HEK293T (cell line): ENCODE results near the gene APOLD1.

Source experiments
- BHLHE40 ChIP-seq: fragments of 450-650 bp; IDR thresholded peaks from 2 replicates; pipeline ENCODE4 v1.6.1; 2016; ENCODE audit warnings: mild to moderate bottlenecking, moderate library complexity, borderline replicate concordance
- FOXA1 ChIP-seq: fragments of 450-650 bp; IDR thresholded peaks from 2 replicates; pipeline ENCODE4 v1.6.1; 2016; ENCODE audit warnings: mild to moderate bottlenecking
- FOXK2 ChIP-seq: fragments of 450-650 bp; IDR thresholded peaks from 2 replicates; pipeline ENCODE4 v1.6.1; 2016; ENCODE audit warnings: mild to moderate bottlenecking
- FOXM1 ChIP-seq: fragments of 450-650 bp; IDR thresholded peaks from 2 replicates; pipeline ENCODE4 v1.6.1; 2017; ENCODE audit warnings: mild to moderate bottlenecking, borderline replicate concordance
- LEF1 ChIP-seq: fragments of 450-650 bp; IDR thresholded peaks from 2 replicates; pipeline ENCODE4 v1.6.1; 2017; ENCODE audit warnings: mild to moderate bottlenecking, borderline replicate concordance
- SUZ12 ChIP-seq: fragments of 450-650 bp; IDR thresholded peaks from 2 replicates; pipeline ENCODE4 v1.6.1; 2016; ENCODE audit warnings: mild to moderate bottlenecking
- TARDBP ChIP-seq: fragments of 450-650 bp; IDR thresholded peaks from 2 replicates; pipeline ENCODE4 v1.6.1; 2016

DNA sequence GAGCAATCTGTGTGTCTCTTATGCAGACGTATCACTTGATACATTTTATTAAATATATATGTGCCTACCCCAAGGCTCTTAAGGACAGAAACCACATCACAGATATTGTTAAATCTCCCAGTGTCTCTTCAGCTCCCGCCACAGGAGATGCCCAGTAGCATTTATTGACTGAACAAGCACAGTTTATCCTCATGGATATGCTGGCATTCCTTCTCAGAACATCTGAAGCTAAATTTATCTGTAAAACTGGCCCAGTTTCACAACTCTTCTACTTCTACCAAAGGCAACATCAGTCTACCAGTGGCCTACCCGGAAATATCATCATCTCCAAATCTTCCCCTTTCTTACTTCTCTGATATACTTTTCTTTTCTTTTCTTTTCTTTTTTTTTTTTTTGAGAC, 10.7 kb downstream of the APOLD1 start:
- TF ChIP-seq LEF1 (no peak), BHLHE40 (no peak), FOXM1 (no peak), TARDBP (no peak), FOXK2 (no peak), SUZ12 (no peak), FOXA1 (no peak)
